GM12892 (cell line): ENCODE measurements around the gene APPBP2.

Experiments used
- POLR2A ChIP-seq: IDR thresholded peaks from 2 replicates; pipeline ENCODE4 v1.6.1; 2011; ENCODE audit warnings: low read depth, low read length, control low read depth
- POLR2AphosphoS5 ChIP-seq: IDR thresholded peaks from 2 replicates; pipeline ENCODE4 v1.6.1; 2011; ENCODE audit warnings: low read depth, low read length, control low read depth

GRCh38 chr17:60496041-60496440 lies 30.0 kb downstream of the APPBP2 start:
- TF ChIP-seq POLR2A, result no peak
- TF ChIP-seq POLR2AphosphoS5, result no peak
